K562 (cell line): Measurements from ENCODE around the gene PKLR. TPM values are rescaled to one million over a fixed set of nuclear protein-coding genes. Genes with fewer than 3 reads are reported as not detected.

ENCODE experiments used
- CREB5 ChIP-seq: fragments of 250-450 bp; sonication (Bioruptor Pico); IDR thresholded peaks from 2 replicates; pipeline ENCODE4 v1.5.0; 2020; ENCODE audit warnings: mild to moderate bottlenecking
- DDX20 ChIP-seq: fragments of 450-650 bp; IDR thresholded peaks from 2 replicates; pipeline ENCODE4 v1.6.1; 2016; ENCODE audit warnings: missing genetic modification characterization, low read depth, mild to moderate bottlenecking, missing compliant biosample characterization, moderate library complexity
- ELF2 ChIP-seq: fragments of 250-450 bp; sonication (Bioruptor Pico); IDR thresholded peaks from 2 replicates; pipeline ENCODE4 v1.5.0; 2021; ENCODE audit warnings: mild to moderate bottlenecking
- ELF4 ChIP-seq: fragments of 450-650 bp; formaldehyde crosslinking; IDR thresholded peaks from 2 replicates; pipeline ENCODE4 v1.4.0; 2022; ENCODE audit warnings: missing genetic modification characterization
- FUS ChIP-seq: fragments of 200-400 bp; formaldehyde crosslinking; optimal IDR thresholded peaks from 2 replicates; pipeline ENCODE3; 2017; ENCODE audit warnings: low read depth, low read length
- NBN ChIP-seq: fragments of 450-650 bp; IDR thresholded peaks from 2 replicates; pipeline ENCODE4 v1.6.1; 2016; ENCODE audit warnings: low read depth, mild to moderate bottlenecking
- PRMT5 ChIP-seq: sonication (generic); formaldehyde crosslinking; IDR thresholded peaks from 2 replicates; pipeline ENCODE4 v1.5.0; 2020; ENCODE audit warnings: missing genetic modification reagents
- SMARCE1 ChIP-seq: fragments of 450-650 bp; IDR thresholded peaks from 2 replicates; pipeline ENCODE4 v1.7.1; 2016; ENCODE audit warnings: mild to moderate bottlenecking
- ZNF324 ChIP-seq: fragments of 250-450 bp; sonication (Bioruptor Pico); IDR thresholded peaks from 2 replicates; pipeline ENCODE4 v1.4.0; 2020; ENCODE audit warnings: mild to moderate bottlenecking
- ZNF431 ChIP-seq: sonication (generic); formaldehyde crosslinking; IDR thresholded peaks from 2 replicates; pipeline ENCODE4 v1.8.0; 2022; ENCODE audit warnings: mild to moderate bottlenecking, missing genetic modification reagents
- polyA plus RNA-seq, 8 experiments: library from polyadenylated mRNA; depleted of rRNA in 4 of 8; stranded (reverse) in 5 of 8; unstranded in 3 of 8; fragments of >200 nt; fragmentation: Nextera tagmentation in 2 of 8; fragmentation: Illumina TruSeq in 1 of 8; extraction: Ambion mirVana in 2 of 8; extraction: Trizol in 1 of 8; gene quantifications; 2 replicates each; pipeline versions ENCODE4 v1.2.1 to v1.2.3, GENCODE V29; 2011 to 2014; ENCODE audit warnings: inconsistent platforms in 1 of 8, missing spikeins in 1 of 8
- total RNA-seq, 7 experiments: library from RNA; depleted of rRNA in 6 of 7; stranded (reverse); fragments of >200 nt in 6 of 7; fragmentation: Illumina TruSeq in 2 of 7; extraction: Trizol in 2 of 7; gene quantifications; 2 replicates each; pipeline versions ENCODE4 v1.2.1 to v1.2.3, GENCODE V29; 2011 to 2021; ENCODE audit warnings: low replicate concordance in 1 of 7
- TF ChIP-seq, protein P1 (sequence below): fragments of 450-650 bp; IDR thresholded peaks from 2 replicates; pipeline ENCODE4 v1.6.1; 2016; ENCODE audit warnings: low read depth
- TF ChIP-seq, protein P2 (sequence below): fragments of 450-650 bp; IDR thresholded peaks from 2 replicates; pipeline ENCODE4 v1.6.1; 2016; ENCODE audit warnings: borderline replicate concordance
- TF ChIP-seq, protein P3 (sequence below): fragments of 200-800 bp; sonication (Bioruptor generic); IDR thresholded peaks from 2 replicates; pipeline ENCODE4 v1.6.1; 2017; ENCODE audit warnings: missing genetic modification characterization, missing compliant biosample characterization

The PKLR gene
- total and polyA plus RNA-seq, 9 of the 15 experiments (the other 6 are each of a cell fraction or from before 2014, with no cell fraction given): 10.7 to 78.4 (median 38.2) TPM

GRCh38 chr1:155342842-155343241 lies 41.6 kb upstream of the PKLR start (continued):
- TF ChIP-seq, protein P1, sequence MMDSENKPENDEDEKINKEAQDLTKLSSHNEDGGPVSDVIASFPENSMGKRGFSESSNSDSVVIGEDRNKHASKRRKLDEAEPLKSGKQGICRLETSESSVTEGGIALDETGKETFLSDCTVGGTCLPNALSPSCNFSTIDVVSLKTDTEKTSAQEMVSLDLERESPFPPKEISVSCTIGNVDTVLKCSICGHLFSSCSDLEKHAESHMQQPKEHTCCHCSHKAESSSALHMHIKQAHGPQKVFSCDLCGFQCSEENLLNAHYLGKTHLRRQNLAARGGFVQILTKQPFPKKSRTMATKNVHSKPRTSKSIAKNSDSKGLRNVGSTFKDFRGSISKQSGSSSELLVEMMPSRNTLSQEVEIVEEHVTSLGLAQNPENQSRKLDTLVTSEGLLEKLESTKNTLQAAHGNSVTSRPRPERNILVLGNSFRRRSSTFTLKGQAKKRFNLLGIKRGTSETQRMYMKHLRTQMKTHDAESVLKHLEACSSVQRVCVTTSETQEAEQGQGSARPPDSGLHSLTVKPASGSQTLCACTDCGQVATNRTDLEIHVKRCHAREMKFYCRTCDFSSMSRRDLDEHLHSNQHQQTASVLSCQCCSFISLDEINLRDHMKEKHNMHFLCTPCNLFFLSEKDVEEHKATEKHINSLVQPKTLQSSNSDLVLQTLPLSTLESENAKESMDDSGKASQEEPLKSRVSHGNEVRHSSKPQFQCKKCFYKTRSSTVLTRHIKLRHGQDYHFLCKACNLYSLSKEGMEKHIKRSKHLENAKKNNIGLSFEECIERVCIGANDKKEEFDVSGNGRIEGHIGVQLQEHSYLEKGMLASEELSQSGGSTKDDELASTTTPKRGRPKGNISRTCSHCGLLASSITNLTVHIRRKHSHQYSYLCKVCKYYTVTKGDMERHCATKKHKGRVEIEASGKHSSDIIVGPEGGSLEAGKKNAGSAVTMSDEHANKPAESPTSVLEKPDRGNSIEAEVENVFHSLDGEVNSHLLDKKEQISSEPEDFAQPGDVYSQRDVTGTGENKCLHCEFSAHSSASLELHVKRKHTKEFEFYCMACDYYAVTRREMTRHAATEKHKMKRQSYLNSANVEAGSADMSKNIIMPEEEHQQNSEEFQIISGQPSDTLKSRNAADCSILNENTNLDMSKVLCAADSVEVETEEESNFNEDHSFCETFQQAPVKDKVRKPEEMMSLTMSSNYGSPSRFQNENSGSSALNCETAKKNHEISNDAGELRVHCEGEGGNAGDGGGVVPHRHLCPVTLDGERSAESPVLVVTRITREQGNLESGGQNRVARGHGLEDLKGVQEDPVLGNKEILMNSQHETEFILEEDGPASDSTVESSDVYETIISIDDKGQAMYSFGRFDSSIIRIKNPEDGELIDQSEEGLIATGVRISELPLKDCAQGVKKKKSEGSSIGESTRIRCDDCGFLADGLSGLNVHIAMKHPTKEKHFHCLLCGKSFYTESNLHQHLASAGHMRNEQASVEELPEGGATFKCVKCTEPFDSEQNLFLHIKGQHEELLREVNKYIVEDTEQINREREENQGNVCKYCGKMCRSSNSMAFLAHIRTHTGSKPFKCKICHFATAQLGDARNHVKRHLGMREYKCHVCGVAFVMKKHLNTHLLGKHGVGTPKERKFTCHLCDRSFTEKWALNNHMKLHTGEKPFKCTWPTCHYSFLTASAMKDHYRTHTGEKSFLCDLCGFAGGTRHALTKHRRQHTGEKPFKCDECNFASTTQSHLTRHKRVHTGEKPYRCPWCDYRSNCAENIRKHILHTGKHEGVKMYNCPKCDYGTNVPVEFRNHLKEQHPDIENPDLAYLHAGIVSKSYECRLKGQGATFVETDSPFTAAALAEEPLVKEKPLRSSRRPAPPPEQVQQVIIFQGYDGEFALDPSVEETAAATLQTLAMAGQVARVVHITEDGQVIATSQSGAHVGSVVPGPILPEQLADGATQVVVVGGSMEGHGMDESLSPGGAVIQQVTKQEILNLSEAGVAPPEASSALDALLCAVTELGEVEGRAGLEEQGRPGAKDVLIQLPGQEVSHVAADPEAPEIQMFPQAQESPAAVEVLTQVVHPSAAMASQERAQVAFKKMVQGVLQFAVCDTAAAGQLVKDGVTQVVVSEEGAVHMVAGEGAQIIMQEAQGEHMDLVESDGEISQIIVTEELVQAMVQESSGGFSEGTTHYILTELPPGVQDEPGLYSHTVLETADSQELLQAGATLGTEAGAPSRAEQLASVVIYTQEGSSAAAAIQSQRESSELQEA: no peak
- TF ChIP-seq CREB5 (CRISPR knock-in tag): no peak
- TF ChIP-seq FUS: no peak
- no peak for TF ChIP-seq ZNF324 (CRISPR knock-in tag)
- TF ChIP-seq, protein P2, sequence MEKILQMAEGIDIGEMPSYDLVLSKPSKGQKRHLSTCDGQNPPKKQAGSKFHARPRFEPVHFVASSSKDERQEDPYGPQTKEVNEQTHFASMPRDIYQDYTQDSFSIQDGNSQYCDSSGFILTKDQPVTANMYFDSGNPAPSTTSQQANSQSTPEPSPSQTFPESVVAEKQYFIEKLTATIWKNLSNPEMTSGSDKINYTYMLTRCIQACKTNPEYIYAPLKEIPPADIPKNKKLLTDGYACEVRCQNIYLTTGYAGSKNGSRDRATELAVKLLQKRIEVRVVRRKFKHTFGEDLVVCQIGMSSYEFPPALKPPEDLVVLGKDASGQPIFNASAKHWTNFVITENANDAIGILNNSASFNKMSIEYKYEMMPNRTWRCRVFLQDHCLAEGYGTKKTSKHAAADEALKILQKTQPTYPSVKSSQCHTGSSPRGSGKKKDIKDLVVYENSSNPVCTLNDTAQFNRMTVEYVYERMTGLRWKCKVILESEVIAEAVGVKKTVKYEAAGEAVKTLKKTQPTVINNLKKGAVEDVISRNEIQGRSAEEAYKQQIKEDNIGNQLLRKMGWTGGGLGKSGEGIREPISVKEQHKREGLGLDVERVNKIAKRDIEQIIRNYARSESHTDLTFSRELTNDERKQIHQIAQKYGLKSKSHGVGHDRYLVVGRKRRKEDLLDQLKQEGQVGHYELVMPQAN: no peak
- no peak for TF ChIP-seq PRMT5
- TF ChIP-seq ZNF431: no peak
- TF ChIP-seq ELF4: no peak
- TF ChIP-seq, protein P3, sequence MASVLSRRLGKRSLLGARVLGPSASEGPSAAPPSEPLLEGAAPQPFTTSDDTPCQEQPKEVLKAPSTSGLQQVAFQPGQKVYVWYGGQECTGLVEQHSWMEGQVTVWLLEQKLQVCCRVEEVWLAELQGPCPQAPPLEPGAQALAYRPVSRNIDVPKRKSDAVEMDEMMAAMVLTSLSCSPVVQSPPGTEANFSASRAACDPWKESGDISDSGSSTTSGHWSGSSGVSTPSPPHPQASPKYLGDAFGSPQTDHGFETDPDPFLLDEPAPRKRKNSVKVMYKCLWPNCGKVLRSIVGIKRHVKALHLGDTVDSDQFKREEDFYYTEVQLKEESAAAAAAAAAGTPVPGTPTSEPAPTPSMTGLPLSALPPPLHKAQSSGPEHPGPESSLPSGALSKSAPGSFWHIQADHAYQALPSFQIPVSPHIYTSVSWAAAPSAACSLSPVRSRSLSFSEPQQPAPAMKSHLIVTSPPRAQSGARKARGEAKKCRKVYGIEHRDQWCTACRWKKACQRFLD (CRISPR knock-in tag): no peak
- no peak for TF ChIP-seq SMARCE1
- TF ChIP-seq NBN: no peak
- no peak for TF ChIP-seq ELF2 (CRISPR knock-in tag)
- no peak for TF ChIP-seq DDX20 (tag)
- TF ChIP-seq, all 486 proteins: peak for 0
